HepG2 (cell line): ENCODE measurements around the gene YAP1. TPM values are rescaled to one million over a fixed set of nuclear protein-coding genes. Genes with fewer than 3 reads are reported as not detected.

Experiments
- FOSL2 ChIP-seq: sonication (generic); formaldehyde crosslinking; IDR thresholded peaks from 2 replicates; pipeline ENCODE4 v1.4.0; 2020; ENCODE audit warnings: missing genetic modification reagents
- HMGA1 ChIP-seq: sonication (generic); formaldehyde crosslinking; conservative IDR thresholded peaks from 2 replicates; pipeline ENCODE4 v1.4.0; 2020; ENCODE audit warnings: missing genetic modification reagents
- HOXD1 ChIP-seq: sonication (generic); formaldehyde crosslinking; IDR thresholded peaks from 2 replicates; pipeline ENCODE4 v1.5.0; 2020; ENCODE audit warnings: missing genetic modification reagents
- KDM2A ChIP-seq: sonication (generic); formaldehyde crosslinking; IDR thresholded peaks from 2 replicates; pipeline ENCODE4 v1.4.0; 2020; ENCODE audit warnings: low read depth, missing genetic modification reagents, borderline replicate concordance
- KDM5B ChIP-seq: sonication (generic); formaldehyde crosslinking; IDR thresholded peaks from 2 replicates; pipeline ENCODE4 v1.4.0; 2020; ENCODE audit warnings: missing genetic modification reagents, mild to moderate bottlenecking, borderline replicate concordance
- KDM6A ChIP-seq: IDR thresholded peaks from 2 replicates; pipeline ENCODE4 v1.6.1; 2016; ENCODE audit warnings: low read depth
- NPAS2 ChIP-seq: sonication (generic); formaldehyde crosslinking; IDR thresholded peaks from 2 replicates; pipeline ENCODE4 v1.8.0; 2022; ENCODE audit warnings: mild to moderate bottlenecking, missing genetic modification reagents, borderline replicate concordance
- PHB2 ChIP-seq: fragments of 450-650 bp; IDR thresholded peaks from 2 replicates; pipeline ENCODE4 v1.6.1; 2018; ENCODE audit not compliant: partially characterized antibody
- PHF20 ChIP-seq: sonication (generic); formaldehyde crosslinking; IDR thresholded peaks from 2 replicates; pipeline ENCODE4 v1.5.0; 2020; ENCODE audit warnings: mild to moderate bottlenecking, missing genetic modification reagents
- PHF5A ChIP-seq: IDR thresholded peaks from one replicate; pipeline ENCODE4 v1.6.1; 2018; ENCODE audit warnings: low read depth, missing genetic modification reagents; ENCODE audit not compliant: unreplicated experiment
- RBFOX2 ChIP-seq: fragments of 200-400 bp; formaldehyde crosslinking; IDR thresholded peaks from 2 replicates; pipeline ENCODE4 v1.6.1; 2017; ENCODE audit warnings: low read depth, mild to moderate bottlenecking, low read length
- RBM22 ChIP-seq: fragments of 200-400 bp; formaldehyde crosslinking; optimal IDR thresholded peaks from 2 replicates; pipeline ENCODE3; 2017; ENCODE audit warnings: mild to moderate bottlenecking, low read length, moderate library complexity
- TBX2 ChIP-seq: sonication (generic); formaldehyde crosslinking; IDR thresholded peaks from 2 replicates; pipeline ENCODE4 v1.5.0; 2020; ENCODE audit warnings: missing genetic modification reagents, mild to moderate bottlenecking, borderline replicate concordance
- ZBTB20 ChIP-seq: sonication (generic); formaldehyde crosslinking; IDR thresholded peaks from 2 replicates; pipeline ENCODE4 v1.8.1; 2023; ENCODE audit warnings: missing genetic modification reagents, low read depth, mild to moderate bottlenecking, borderline replicate concordance
- ZNF256 ChIP-seq: sonication (generic); formaldehyde crosslinking; conservative IDR thresholded peaks from 2 replicates; pipeline ENCODE4 v1.4.0; 2020; ENCODE audit warnings: missing genetic modification reagents
- ZNF451 ChIP-seq: sonication (generic); formaldehyde crosslinking; IDR thresholded peaks from 2 replicates; pipeline ENCODE4 v1.5.0; 2020; ENCODE audit warnings: mild to moderate bottlenecking, missing genetic modification reagents
- ZNF512B ChIP-seq: sonication (generic); formaldehyde crosslinking; IDR thresholded peaks from 2 replicates; pipeline ENCODE4 v1.5.1; 2020; ENCODE audit warnings: missing genetic modification reagents, mild to moderate bottlenecking, borderline replicate concordance
- ZNF577 ChIP-seq: sonication (generic); formaldehyde crosslinking; IDR thresholded peaks from 2 replicates; pipeline ENCODE4 v1.4.0; 2020; ENCODE audit warnings: mild to moderate bottlenecking, low read depth, missing genetic modification reagents, borderline replicate concordance
- ZNF644 ChIP-seq: IDR thresholded peaks from 2 replicates; pipeline ENCODE4 v1.6.1; 2016; ENCODE audit warnings: low read depth
- ZNF761 ChIP-seq: sonication (generic); formaldehyde crosslinking; conservative IDR thresholded peaks from 2 replicates; pipeline ENCODE4 v1.4.0; 2020; ENCODE audit warnings: mild to moderate bottlenecking, missing genetic modification reagents
- polyA plus RNA-seq, 8 experiments: library from polyadenylated mRNA; depleted of rRNA in 3 of 8; stranded (reverse) in 7 of 8; unstranded in 1 of 8; fragments of >200 nt; fragmentation: Illumina TruSeq in 4 of 8; extraction: Trizol in 4 of 8; gene quantifications; 2 replicates each; pipeline versions ENCODE4 v1.2.1 to v1.2.3, GENCODE V29; 2011 to 2016; ENCODE audit warnings: low read depth in 4 of 8, missing spikeins in 1 of 8, mixed read lengths in 1 of 8; ENCODE audit not compliant: insufficient read depth in 1 of 8
- total RNA-seq, 5 experiments: library from RNA; depleted of rRNA; stranded (reverse); fragments of >200 nt; fragmentation: Illumina TruSeq; extraction: Trizol; gene quantifications; 2 replicates each; pipeline ENCODE4 v1.2.3, GENCODE V29; 2016; ENCODE audit warnings: low read depth in 1 of 5
- TF ChIP-seq, protein P1 (sequence below): sonication (generic); formaldehyde crosslinking; IDR thresholded peaks from 2 replicates; pipeline ENCODE4 v1.4.0; 2020; ENCODE audit warnings: missing genetic modification reagents, borderline replicate concordance
- TF ChIP-seq, protein P2 (sequence below): sonication (generic); formaldehyde crosslinking; IDR thresholded peaks from 2 replicates; pipeline ENCODE4 v1.8.0; 2022; ENCODE audit warnings: low read depth, missing genetic modification reagents

YAP1 gene
- total and polyA plus RNA-seq, 2 of the 13 experiments (the other 11 are each of a cell fraction or from before 2014, with no cell fraction given), result 59.5 to 91.0 TPM

GRCh38 chr11:102119997-102120396 is 9.8 kb downstream of the YAP1 start (continued):
- TF ChIP-seq TBX2 (CRISPR knock-in tag) (no peak), ZNF256 (CRISPR knock-in tag) (no peak), KDM6A (CRISPR knock-in tag) (no peak), HMGA1 (CRISPR knock-in tag) (no peak), PHB2 (no peak), ZNF577 (CRISPR knock-in tag) (no peak), ZNF451 (CRISPR knock-in tag) (no peak), ZBTB20 (CRISPR knock-in tag) (no peak), NPAS2 (CRISPR knock-in tag) (no peak), ZNF644 (CRISPR knock-in tag) (no peak), RBM22 (peak; percentile 80), FOSL2 (CRISPR knock-in tag) (peak; percentile 41), KDM2A (CRISPR knock-in tag) (no peak), ZNF761 (CRISPR knock-in tag) (no peak), ZNF512B (no peak), PHF20 (CRISPR knock-in tag) (no peak), HOXD1 (no peak), PHF5A (CRISPR knock-in tag) (no peak), RBFOX2 (no peak), KDM5B (CRISPR knock-in tag) (no peak)
- TF ChIP-seq, protein P1, sequence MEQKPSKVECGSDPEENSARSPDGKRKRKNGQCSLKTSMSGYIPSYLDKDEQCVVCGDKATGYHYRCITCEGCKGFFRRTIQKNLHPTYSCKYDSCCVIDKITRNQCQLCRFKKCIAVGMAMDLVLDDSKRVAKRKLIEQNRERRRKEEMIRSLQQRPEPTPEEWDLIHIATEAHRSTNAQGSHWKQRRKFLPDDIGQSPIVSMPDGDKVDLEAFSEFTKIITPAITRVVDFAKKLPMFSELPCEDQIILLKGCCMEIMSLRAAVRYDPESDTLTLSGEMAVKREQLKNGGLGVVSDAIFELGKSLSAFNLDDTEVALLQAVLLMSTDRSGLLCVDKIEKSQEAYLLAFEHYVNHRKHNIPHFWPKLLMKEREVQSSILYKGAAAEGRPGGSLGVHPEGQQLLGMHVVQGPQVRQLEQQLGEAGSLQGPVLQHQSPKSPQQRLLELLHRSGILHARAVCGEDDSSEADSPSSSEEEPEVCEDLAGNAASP (CRISPR knock-in tag), result no peak; the same call in 1 of the 2 replicates
- TF ChIP-seq, protein P2, sequence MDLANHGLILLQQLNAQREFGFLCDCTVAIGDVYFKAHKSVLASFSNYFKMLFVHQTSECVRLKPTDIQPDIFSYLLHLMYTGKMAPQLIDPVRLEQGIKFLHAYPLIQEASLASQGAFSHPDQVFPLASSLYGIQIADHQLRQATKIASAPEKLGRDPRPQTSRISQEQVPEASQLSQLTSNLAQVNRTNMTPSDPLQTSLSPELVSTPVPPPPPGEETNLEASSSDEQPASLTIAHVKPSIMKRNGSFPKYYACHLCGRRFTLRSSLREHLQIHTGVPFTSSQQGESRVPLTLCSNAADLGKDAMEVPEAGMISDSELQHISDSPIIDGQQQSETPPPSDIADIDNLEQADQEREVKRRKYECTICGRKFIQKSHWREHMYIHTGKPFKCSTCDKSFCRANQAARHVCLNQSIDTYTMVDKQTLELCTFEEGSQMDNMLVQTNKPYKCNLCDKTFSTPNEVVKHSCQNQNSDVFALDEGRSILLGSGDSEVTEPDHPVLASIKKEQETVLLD (CRISPR knock-in tag), result no peak
